Right lobe of liver (tissue), 4 donors: ENCODE results near the gene VPS33A.

Source experiments
- CTCF ChIP-seq, 4 donors: fragments of 200-600 bp in 3 of 4; fragments of 450-650 bp in 1 of 4; IDR thresholded peaks; one replicate each; pipeline versions ENCODE4 v1.5.1 to v1.8.0; 2016 to 2022; ENCODE audit warnings: antibody characterized with exemption in 4 of 4, mild to moderate bottlenecking in 2 of 4
- POLR2A ChIP-seq: fragments of 450-650 bp; IDR thresholded peaks from one replicate; pipeline ENCODE4 v1.6.1; 2017; ENCODE audit warnings: antibody characterized with exemption, mild to moderate bottlenecking
- donor health status: DM: no; HTN: no; CAD: no.
- donor health status: DM: no; HTN: no; CAD: no.
- donor health status: DM: no; HTN: yes; CAD: no.

GRCh38 chr12:122184517-122184916, 81.8 kb downstream of the VPS33A start:
- TF ChIP-seq POLR2A = no peak
- TF ChIP-seq CTCF (IDR thresholded peaks at IDR 0.05) = no peak
